ENCODE measurements around the gene NFKBIL1. TPM values are rescaled to one million over a fixed set of nuclear protein-coding genes. Genes with fewer than 3 reads are reported as not detected.

Gene NFKBIL1
- total RNA-seq, 3 donors from 2014 or later (not counting 1 experiment from before 2014, with no cell fraction given): 8.1 to 10.9 (median 10.7) TPM

- ATAC-seq (no peak), DNase-seq (peak in 1 of 2 donors; percentile 6)
- H3K27ac ChIP-seq (ENCODE audit: low read length): peak overlapping the region; percentile 94
- peaks cover 10% of the 10 kb centered on the region for H3K36me3 ChIP-seq (ENCODE audit: control insufficient read depth, insufficient read depth, low read length)
- no peak for TF ChIP-seq CTCF (IDR thresholded peaks at IDR 0.05)
- Mint-ChIP-seq H3K9me3 (no peaks in the 10 kb centered on the region), H3K4me3 (peak overlapping the region; percentile 84), H3K36me3 (no peaks in the 10 kb centered on the region), H3K27ac (peak overlapping the region; percentile 95 to 99), H3K4me1 (peaks cover 85 to 95% of the 10 kb centered on the region in 2 donors), H3K27me3 (ENCODE audit: low read depth in 2 of 2) (no peaks in the 10 kb centered on the region)
- no peaks in the 10 kb centered on the region for H3K9me3 ChIP-seq (ENCODE audit: control insufficient read depth, insufficient read depth, low read length)
- peaks cover 89% of the 10 kb centered on the region for H3K4me1 ChIP-seq (ENCODE audit: control insufficient read depth, insufficient read depth, low read length)
- H3K4me3 ChIP-seq (ENCODE audit: low read length): peak overlapping the region; percentile 42
- 62% methylated on average over 2 of the region's 3 CpGs for WGBS (ENCODE audit: insufficient coverage)
- H3K27me3 ChIP-seq (ENCODE audit: control insufficient read depth, insufficient read depth, low read length): no peaks in the 10 kb centered on the region
- intact Hi-C loops (cut with micrococcal nuclease): no loop called here
These were observed 30.2 kb downstream of the NFKBIL1 start for GRCh38 chr6:31577579-31577966.

GRCh38 chr6:31578184-31579118 lies 31.0 kb downstream of the NFKBIL1 start:
- 84% methylated on average over 12 of the region's 12 CpGs for WGBS (ENCODE audit: insufficient coverage)
- peaks cover 89% of the 10 kb centered on the region for H3K4me1 ChIP-seq (ENCODE audit: control insufficient read depth, insufficient read depth, low read length)
- ATAC-seq (no peak), DNase-seq (peak in 1 of 2 donors; percentile 19)
- Mint-ChIP-seq H3K36me3 (no peaks in the 10 kb centered on the region), H3K4me1 (peaks cover 84 to 92% of the 10 kb centered on the region in 2 donors), H3K9me3 (no peaks in the 10 kb centered on the region), H3K4me3 (peak overlapping the region; percentile 80), H3K27me3 (ENCODE audit: low read depth in 2 of 2) (no peaks in the 10 kb centered on the region), H3K27ac (peak overlapping the region; percentile 95 to 100)
- no peaks in the 10 kb centered on the region for H3K9me3 ChIP-seq (ENCODE audit: control insufficient read depth, insufficient read depth, low read length)
- intact Hi-C loops (cut with micrococcal nuclease): no loop called here
- H3K27me3 ChIP-seq (ENCODE audit: control insufficient read depth, insufficient read depth, low read length): no peaks in the 10 kb centered on the region
- peaks cover 10% of the 10 kb centered on the region for H3K36me3 ChIP-seq (ENCODE audit: control insufficient read depth, insufficient read depth, low read length)
- TF ChIP-seq CTCF (IDR thresholded peaks at IDR 0.05): no peak
- no peak overlapping the region for H3K27ac ChIP-seq (ENCODE audit: low read length)
- H3K4me3 ChIP-seq (ENCODE audit: low read length): no peak overlapping the region

- Histone ChIP-seq H3K9me3 (ENCODE audit: control insufficient read depth, insufficient read depth, low read length) (no peaks in the 10 kb centered on the region), H3K27ac (ENCODE audit: low read length) (no peak overlapping the region), H3K4me1 (ENCODE audit: control insufficient read depth, insufficient read depth, low read length) (peaks cover 89% of the 10 kb centered on the region), H3K4me3 (ENCODE audit: low read length) (no peak overlapping the region), H3K36me3 (ENCODE audit: control insufficient read depth, insufficient read depth, low read length) (peaks cover 10% of the 10 kb centered on the region), H3K27me3 (ENCODE audit: control insufficient read depth, insufficient read depth, low read length) (no peaks in the 10 kb centered on the region)
- ATAC-seq (no peak), DNase-seq (peak in 1 of 2 donors; percentile 15)
- no peak for TF ChIP-seq CTCF (IDR thresholded peaks at IDR 0.05)
- intact Hi-C loops (cut with micrococcal nuclease): no loop called here
- H3K36me3 Mint-ChIP-seq: no peaks in the 10 kb centered on the region
- H3K27me3 Mint-ChIP-seq (ENCODE audit: low read depth in 2 of 2): no peaks in the 10 kb centered on the region
- peaks cover 78 to 86% of the 10 kb centered on the region in 2 donors for H3K4me1 Mint-ChIP-seq
- peak overlapping the region; percentile 95 to 100 for H3K27ac Mint-ChIP-seq
- WGBS (ENCODE audit: insufficient coverage): 91% methylated on average over 3 of the region's 3 CpGs
- H3K9me3 Mint-ChIP-seq: no peaks in the 10 kb centered on the region
- peak overlapping the region; percentile 80 for H3K4me3 Mint-ChIP-seq
These were observed 31.7 kb downstream of the NFKBIL1 start for GRCh38 chr6:31579119-31579505.

All from natural killer cell (primary cell).